ENCODE results near the gene JAG1. TPM values are rescaled to one million over a fixed set of nuclear protein-coding genes. Genes with fewer than 3 reads are reported as not detected.

The JAG1 gene
- total and polyA plus RNA-seq, 2 donors (not counting 3 experiments of a cell fraction or from before 2014, with no cell fraction given): 19.7 to 37.0 TPM

DNA sequence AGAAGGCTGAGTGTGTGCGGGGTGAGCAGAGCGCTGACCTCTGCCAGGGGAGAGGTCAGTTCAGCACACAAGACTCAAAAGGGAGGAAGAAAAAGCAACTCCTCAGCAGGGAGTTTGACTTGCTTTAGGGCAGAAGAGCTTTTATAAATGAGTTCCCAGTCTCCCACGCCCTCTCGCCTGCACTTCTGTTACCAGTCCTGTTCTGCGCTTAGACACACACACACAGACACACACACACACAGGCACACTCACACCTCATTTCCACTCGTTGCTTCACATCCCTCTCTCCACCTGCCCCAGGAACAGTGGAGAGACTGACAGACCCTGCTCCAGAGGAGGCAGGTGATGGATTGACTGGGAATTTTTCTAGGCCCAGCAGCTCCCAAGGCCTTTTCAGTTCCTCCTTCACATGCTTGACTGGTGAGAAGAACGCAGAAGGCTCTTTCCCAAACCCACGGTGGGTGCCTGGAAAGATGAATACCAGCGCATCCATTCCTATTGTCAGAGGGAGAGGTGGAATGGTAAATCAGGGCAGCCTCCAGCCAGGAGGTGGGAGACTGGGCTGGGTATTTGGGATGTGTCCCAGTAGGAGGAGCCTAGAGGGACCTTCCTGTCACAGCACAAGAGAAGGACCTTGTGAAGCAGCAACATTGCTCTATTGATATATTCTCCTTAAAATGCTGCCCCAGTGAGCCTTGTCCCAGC, 43.7 kb downstream of the JAG1 start:
- dilution Hi-C loops (cut with MboI; ENCODE audit: extremely low pct_ligation_motif_present, low sequenced_read_pairs): no loop called here
- CTCF ChIA-PET: interaction anchor here (2.1 kb wide), 1 partner anchor 11 kb away, joined by 6 read pairs; no protein-coding TSS in a partner anchor

More for the DNA sequence above, 43.7 kb downstream of the JAG1 start:
- Histone ChIP-seq H4K20me1 (replicated peaks; ENCODE audit: control insufficient read depth, extremely low read depth, insufficient read depth, low read length) (no peaks in the 10 kb centered on the region), H3K9ac (replicated peaks; ENCODE audit: extremely low read depth, insufficient read depth, low read length) (no peak overlapping the region), H3K9me3 (replicated peaks; ENCODE audit: control insufficient read depth, insufficient read depth, low read length) (no peaks in the 10 kb centered on the region), H3K27ac (ENCODE audit: insufficient read depth, low read depth, low read length) (no peak overlapping the region), H3K36me3 (ENCODE audit: control insufficient read depth in 2 of 2, extremely low read depth in 1 of 2, insufficient read depth in 2 of 2, low read length in 2 of 2) (no peaks in the 10 kb centered on the region), H3K4me2 (ENCODE audit: insufficient read depth, low read length) (no peak overlapping the region), H3K4me3 (replicated peaks in 1 of 3; ENCODE audit: insufficient read depth in 1 of 3, low read depth in 1 of 3, low read length in 3 of 3) (no peak overlapping the region), H2AFZ (ENCODE audit: low read depth, low read length) (no peak overlapping the region), H3K9me1 (replicated peaks; ENCODE audit: control insufficient read depth, extremely low read depth, insufficient read depth, low read length) (no peaks in the 10 kb centered on the region), H3K4me1 (ENCODE audit: control insufficient read depth, extremely low read depth, insufficient read depth, low read length) (peaks cover 20% of the 10 kb centered on the region), H3K79me2 (ENCODE audit: control insufficient read depth, insufficient read depth, low read length) (no peaks in the 10 kb centered on the region), H3K27me3 (ENCODE audit: control insufficient read depth in 2 of 2, insufficient read depth in 2 of 2, low read length in 2 of 2) (no peaks in the 10 kb centered on the region)
- intact Hi-C loops (cut with micrococcal nuclease): no loop called here
- POLR2A ChIA-PET: no interaction called here
- FAIRE-seq (no peak), DNase-seq (ENCODE audit: low read depth, low spot score) (no peak)
- TF ChIP-seq EZH2 (IDR thresholded peaks at IDR 0.05; ENCODE audit: borderline replicate concordance, low read depth, low read length, severe bottlenecking) (no peak), POLR2A (IDR thresholded peaks at IDR 0.05; ENCODE audit: low read depth, low read length) (no peak), MYC (IDR thresholded peaks at IDR 0.05; ENCODE audit: low read depth, low read length) (no peak), JUN (IDR thresholded peaks at IDR 0.05; ENCODE audit: borderline replicate concordance, insufficient read depth, insufficient read length, low read depth) (no peak), POLR2AphosphoS5 (IDR thresholded peaks at IDR 0.05; ENCODE audit: insufficient read depth, low read depth, low read length) (no peak), FOS (IDR thresholded peaks at IDR 0.05; ENCODE audit: borderline replicate concordance, insufficient read depth, low read length) (no peak), GATA2 (IDR thresholded peaks at IDR 0.05; ENCODE audit: insufficient read depth, insufficient read length, low read depth, low read length) (no peak)
- TF ChIP-seq, protein P1, sequence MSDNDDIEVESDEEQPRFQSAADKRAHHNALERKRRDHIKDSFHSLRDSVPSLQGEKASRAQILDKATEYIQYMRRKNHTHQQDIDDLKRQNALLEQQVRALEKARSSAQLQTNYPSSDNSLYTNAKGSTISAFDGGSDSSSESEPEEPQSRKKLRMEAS (IDR thresholded peaks at IDR 0.05; ENCODE audit: insufficient read depth, insufficient read length): no peak
- TF ChIP-seq, protein P2, sequence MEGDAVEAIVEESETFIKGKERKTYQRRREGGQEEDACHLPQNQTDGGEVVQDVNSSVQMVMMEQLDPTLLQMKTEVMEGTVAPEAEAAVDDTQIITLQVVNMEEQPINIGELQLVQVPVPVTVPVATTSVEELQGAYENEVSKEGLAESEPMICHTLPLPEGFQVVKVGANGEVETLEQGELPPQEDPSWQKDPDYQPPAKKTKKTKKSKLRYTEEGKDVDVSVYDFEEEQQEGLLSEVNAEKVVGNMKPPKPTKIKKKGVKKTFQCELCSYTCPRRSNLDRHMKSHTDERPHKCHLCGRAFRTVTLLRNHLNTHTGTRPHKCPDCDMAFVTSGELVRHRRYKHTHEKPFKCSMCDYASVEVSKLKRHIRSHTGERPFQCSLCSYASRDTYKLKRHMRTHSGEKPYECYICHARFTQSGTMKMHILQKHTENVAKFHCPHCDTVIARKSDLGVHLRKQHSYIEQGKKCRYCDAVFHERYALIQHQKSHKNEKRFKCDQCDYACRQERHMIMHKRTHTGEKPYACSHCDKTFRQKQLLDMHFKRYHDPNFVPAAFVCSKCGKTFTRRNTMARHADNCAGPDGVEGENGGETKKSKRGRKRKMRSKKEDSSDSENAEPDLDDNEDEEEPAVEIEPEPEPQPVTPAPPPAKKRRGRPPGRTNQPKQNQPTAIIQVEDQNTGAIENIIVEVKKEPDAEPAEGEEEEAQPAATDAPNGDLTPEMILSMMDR (IDR thresholded peaks at IDR 0.05; ENCODE audit: extremely low read depth in 1 of 2, insufficient read depth in 1 of 2, low read depth in 1 of 2, low read length in 2 of 2): no peak
- BruUV-seq (replicated peaks): no TSS peak

Measured in endothelial cell of umbilical vein (primary cell).